DMS53 treated with DMSO at 0.1 percent for 48 hours (cell line): ENCODE results near the gene ID1.

Experiments
- DNase-seq: peaks from one replicate; lab custom pipeline; 2025; ENCODE audit not compliant: unreplicated experiment; lab: John Stamatoyannopoulos, UW

Gene ID1

GRCh38 chr20:31605031-31605901 is at the start of gene ID1:
Gene ID1 (plus strand): TSS chr20:31605289. CDS start chr20:31605388, 99 bp downstream.
- DNase-seq: peak; percentile 93

- no peak for DNase-seq
Observed at GRCh38 chr20:31559704-31560093, 45.4 kb upstream of the ID1 start.

- peak; percentile 73 for DNase-seq
Observed at GRCh38 chr20:31560094-31560745, 44.9 kb upstream of the ID1 start.

DNA sequence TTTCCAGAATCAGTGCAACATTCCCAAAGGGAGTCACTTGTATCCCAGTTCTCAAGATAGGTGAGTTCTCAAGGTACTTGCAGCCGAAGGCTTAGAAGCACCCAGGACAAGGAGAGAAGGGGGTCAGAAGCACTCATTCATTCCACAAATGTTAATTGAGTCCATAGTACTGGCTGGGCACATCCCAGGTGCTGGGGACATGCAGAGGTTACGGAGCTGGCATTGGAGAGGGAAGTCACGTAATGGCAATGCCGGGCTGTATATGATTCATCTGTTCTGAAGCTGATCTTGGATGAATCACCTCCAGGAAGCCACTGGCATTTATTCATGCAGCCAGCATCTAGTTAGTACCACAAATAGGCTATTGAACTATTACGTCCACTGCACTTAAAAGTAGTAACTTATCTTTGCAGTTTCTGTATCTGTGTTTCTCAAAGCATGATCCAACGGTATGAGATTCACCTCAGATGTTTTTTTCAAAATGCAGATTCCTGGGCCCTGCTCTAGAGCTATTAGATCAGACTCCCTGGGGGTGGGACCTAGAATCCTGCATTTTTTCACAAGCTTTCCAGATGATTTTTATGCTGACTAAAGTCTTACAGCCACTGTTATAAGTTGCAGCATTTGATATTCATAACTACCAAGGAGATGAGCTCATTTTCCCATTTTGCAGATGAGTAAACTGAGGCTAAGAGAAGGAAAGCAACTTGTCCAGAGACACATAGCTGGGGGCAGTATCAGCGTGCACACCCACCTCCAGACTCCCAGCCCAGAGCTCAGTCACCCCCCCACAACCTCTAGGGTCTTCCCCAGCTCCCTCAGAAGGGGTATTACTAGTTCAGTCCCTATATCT is 44.1 kb upstream of the ID1 start:
- DNase-seq: peak; percentile 90

GRCh38 chr20:31562241-31562640 is 42.8 kb upstream of the ID1 start:
- peak; percentile 79 for DNase-seq

GRCh38 chr20:31564284-31564683 is 40.8 kb upstream of the ID1 start:
- no peak for DNase-seq

DNA sequence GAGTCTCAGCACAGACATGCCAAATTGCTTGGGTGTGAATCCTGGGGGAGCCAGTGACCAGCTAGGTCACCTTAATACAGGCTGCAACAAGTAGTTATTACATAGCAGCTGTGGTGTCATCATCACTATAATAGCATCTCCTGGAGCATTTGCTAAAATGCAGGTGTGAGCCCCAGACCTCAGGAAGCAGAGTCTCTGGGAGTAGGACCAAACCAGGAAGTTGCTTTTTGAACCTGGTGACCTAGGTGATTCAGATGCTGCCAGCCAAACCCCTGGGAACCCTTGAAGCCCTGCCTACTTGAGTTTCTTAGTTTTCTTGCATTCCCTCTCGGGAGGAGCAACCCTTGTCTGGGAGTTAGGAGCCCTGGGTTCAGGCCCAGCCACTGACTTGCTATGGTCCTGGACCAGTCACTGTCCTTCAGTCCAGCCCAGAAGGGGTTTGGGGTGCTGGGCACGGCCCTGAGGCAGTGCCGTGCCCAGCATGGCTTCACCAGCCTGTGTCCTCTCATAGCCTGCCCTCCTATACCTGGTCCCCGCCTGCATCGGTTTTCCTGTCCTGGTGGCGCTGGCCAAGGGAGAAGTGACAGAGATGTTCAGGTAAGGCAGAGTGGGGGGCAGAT is 39.3 kb upstream of the ID1 start:
- DNase-seq: peak; percentile 70

DNA sequence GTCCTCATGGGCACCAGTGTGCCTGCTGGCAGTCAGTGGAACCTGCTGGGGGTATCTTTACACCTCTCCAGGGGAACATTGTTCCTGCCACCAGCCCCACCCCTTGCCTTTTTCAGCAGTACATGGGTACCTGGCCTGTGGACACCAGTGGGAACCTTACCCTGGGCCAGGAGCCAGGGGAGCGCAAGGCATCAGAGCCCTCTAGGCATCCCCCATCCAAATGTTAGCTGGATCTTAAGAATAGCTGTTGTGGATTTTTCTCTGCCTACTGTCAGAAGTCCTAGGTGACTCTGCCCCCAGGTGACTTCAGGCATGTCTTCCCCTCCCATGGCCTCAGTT is 38.8 kb upstream of the ID1 start:
- DNase-seq: no peak

GRCh38 chr20:31566658-31567379 is 38.3 kb upstream of the ID1 start:
- peak; percentile 90 for DNase-seq

DNA sequence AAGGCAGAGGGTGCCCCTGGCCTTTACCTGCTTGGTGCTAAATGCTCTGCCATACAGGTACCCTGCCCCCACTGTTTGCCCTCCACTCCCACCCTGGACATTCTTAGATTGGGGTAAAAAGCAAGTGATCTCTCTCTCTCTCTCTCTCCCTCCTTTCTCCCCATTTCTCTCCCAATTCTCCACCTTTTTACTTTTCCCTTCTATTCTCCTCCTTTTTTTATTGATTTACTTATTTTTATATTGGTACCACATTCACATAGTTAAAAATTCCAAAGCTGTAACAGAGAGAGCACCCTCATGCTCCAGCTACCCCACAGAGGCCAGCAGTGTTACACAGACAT is 37.7 kb upstream of the ID1 start:
- DNase-seq: no peak

- no peak for DNase-seq
Observed at GRCh38 chr20:31568041-31568731, 36.9 kb upstream of the ID1 start.

DNA sequence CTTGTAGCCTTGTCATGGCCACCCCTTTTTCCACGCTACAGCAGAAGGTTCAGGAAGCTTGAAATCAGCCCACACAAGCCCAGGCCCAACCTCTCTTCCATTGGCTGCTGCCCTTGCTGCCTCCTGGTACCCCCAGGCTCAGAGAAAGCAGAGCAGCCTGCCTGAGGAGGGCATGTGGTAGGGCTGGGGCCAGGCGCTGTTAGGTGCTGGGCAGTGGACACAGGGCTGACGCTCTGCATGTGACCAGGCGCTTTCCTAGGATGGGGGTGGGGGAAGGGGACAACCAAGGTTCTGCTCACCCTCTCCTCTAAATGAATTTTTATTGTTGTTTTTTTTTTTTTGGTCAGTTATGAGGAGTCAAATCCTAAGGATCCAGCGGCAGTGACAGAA is 36.3 kb upstream of the ID1 start:
- no peak for DNase-seq

DNA sequence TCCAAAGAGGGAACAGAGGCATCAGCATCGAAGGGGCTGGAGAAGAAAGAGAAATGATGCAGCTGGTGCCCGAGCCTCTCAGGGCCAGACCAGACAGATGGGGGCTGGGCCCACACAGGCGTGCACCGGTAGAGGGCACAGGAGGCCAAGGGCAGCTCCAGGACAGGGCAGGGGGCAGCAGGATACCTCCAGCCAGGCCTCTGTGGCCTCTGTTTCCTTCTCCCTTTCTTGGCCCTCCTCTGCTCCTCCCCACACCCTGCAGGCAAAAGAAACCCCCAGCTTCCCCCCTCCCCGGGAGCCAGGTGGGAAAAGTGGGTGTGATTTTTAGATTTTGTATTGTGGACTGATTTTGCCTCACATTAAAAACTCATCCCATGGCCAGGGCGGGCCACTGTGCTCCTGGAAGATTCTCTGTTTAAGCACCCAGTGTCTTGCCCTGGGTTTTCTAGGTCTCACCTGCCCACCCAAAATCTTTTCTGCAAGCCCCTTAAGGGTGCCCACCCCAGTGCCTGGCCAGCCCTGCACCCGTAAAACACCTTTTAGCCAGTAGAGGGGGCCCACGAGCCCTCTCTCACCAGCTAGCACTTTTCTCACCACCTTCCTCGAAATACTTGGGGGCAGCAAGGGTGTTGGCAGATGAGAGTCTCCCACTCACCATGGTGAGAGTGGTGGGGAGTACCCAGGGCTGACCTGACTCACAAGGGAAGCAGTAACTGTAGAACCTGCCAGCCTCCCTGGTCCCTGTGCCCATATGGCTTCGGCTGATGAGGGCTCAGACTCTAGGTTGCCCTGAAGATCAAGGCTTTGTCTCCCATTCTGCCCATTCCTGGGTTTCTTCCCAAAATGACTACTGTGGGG is 35.7 kb upstream of the ID1 start:
- DNase-seq: peak; percentile 60

GRCh38 chr20:31570021-31570463 is 35.0 kb upstream of the ID1 start:
- DNase-seq: peak; percentile 15

GRCh38 chr20:31570735-31571617 is 34.1 kb upstream of the ID1 start:
- peak; percentile 42 for DNase-seq

- peak; percentile 75 for DNase-seq
Observed at GRCh38 chr20:31572042-31572700, 32.9 kb upstream of the ID1 start.

GRCh38 chr20:31572701-31573554 is 32.2 kb upstream of the ID1 start:
- peak; percentile 92 for DNase-seq
